BLaER1 treated with 17β-estradiol and CSF1 and Interleukin-3, amounts not matched to agents 10 nM and 100 nM (cell line): Measurements from ENCODE around the gene POLR3E.

Experiments
- H3K27ac ChIP-seq, 11 experiments: shearing (Covaris generic); formaldehyde crosslinking; 2 replicates each; pipeline ENCODE4 v1.8.1; 2022
- H3K27me3 ChIP-seq, 11 experiments: shearing (Covaris generic); formaldehyde crosslinking; 2 replicates each; pipeline ENCODE4 v1.8.1; 2022
- H3K36me3 ChIP-seq, 11 experiments: shearing (Covaris generic); formaldehyde crosslinking; 2 replicates each; pipeline ENCODE4 v1.8.1; 2022
- H3K4me1 ChIP-seq, 10 experiments: shearing (Covaris generic); formaldehyde crosslinking; 2 replicates each; pipeline ENCODE4 v1.8.1; 2022
- H3K4me2 ChIP-seq, 11 experiments: shearing (Covaris generic); formaldehyde crosslinking; 2 replicates each; pipeline ENCODE4 v1.8.1; 2022
- H3K4me3 ChIP-seq, 10 experiments: shearing (Covaris generic); formaldehyde crosslinking; 2 replicates each; pipeline ENCODE4 v1.8.1; 2022
- H3K9ac ChIP-seq, 11 experiments: shearing (Covaris generic); formaldehyde crosslinking; 2 replicates each; pipeline ENCODE4 v1.8.1; 2022
- H3K9me3 ChIP-seq, 11 experiments: shearing (Covaris generic); formaldehyde crosslinking; replicated peaks in 1 of 11; 2 replicates each; pipeline ENCODE4 v1.8.1; 2022
- H4K20me1 ChIP-seq, 11 experiments: shearing (Covaris generic); formaldehyde crosslinking; 2 replicates each; pipeline ENCODE4 v1.8.1; 2022
- Cebpa-rat ChIP-seq, 11 experiments: shearing (Covaris generic); IDR thresholded peaks; 2 replicates each; pipeline ENCODE4 v1.8.1; 2022

The POLR3E gene

DNA sequence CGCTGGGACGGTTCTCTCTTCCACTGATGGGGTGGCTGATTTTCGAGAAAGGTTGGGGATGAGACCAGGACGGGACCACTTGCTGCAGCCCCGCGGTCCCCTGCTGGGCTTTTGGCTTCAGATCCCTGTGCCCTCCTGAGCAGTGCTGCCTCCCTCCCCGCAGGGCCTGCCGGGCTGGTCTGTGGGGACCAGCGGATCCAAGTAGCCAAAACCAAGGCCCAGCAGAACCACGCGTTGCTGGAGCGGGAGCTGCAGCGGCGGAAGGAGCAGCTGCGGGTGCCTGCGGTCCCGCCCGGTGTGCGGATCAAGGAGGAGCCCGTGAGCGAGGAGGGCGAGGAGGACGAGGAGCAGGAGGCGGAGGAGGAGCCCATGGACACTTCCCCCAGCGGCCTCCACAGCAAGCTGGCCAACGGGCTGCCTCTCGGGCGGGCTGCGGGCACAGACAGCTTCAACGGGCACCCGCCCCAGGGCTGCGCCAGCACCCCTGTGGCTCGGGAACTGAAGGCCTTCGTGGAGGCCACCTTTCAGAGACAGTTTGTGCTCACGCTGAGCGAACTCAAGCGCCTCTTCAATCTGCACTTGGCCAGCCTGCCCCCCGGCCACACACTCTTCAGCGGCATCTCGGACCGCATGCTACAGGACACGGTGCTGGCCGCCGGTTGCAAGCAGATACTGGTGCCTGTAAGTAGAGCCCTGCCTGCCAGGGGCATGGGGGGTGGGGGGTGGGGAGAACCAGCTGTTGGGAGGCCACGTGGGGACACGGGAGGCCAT, 28.6 kb downstream of the POLR3E start:
- H3K4me2 ChIP-seq = no peak overlapping the region

DNA sequence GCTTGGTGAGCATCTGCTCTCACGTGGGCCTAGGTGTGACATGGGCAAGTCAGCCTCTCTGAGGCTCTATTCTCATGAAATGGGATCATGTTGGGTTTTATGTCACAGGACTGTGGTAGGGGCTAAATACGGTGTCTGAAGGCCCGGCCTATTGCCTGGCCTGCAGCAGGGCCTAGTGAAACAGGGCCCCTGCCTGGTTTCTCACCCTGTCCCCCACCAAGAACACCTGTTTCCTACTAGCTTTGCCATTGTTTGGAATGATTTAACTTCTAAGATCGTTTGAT, 29.1 kb downstream of the POLR3E start:
- peaks cover 0 to 97% (median 65%) of the 10 kb centered on the region in 11 experiments; a peak in 21 of 22 replicates for H4K20me1 ChIP-seq
- no peak for TF ChIP-seq Cebpa-rat (IDR thresholded peaks at IDR 0.05)
- peaks cover 84 to 100% (median 99%) of the 10 kb centered on the region in 11 experiments for H3K36me3 ChIP-seq
- no peak overlapping the region for H3K27ac ChIP-seq
- no peaks in the 10 kb centered on the region for H3K27me3 ChIP-seq
- peaks cover 0 to 15% (median 6%) of the 10 kb centered on the region in 10 experiments; a peak in 10 of 20 replicates for H3K4me1 ChIP-seq
- H3K9ac ChIP-seq = no peak overlapping the region; a peak in 1 of 22 replicates
- no peak overlapping the region for H3K4me3 ChIP-seq
- H3K4me2 ChIP-seq = no peak overlapping the region
- H3K9me3 ChIP-seq = no peaks in the 10 kb centered on the region

More for the DNA sequence above, 28.6 kb downstream of the POLR3E start:
- Histone ChIP-seq H3K27ac (no peak overlapping the region), H3K9ac (no peak overlapping the region), H3K36me3 (peaks cover 83 to 100% (median 99%) of the 10 kb centered on the region in 11 experiments), H3K4me3 (no peak overlapping the region), H3K9me3 (no peaks in the 10 kb centered on the region), H3K4me1 (peaks cover 0 to 14% (median 6%) of the 10 kb centered on the region in 10 experiments; a peak in 10 of 20 replicates), H4K20me1 (peaks cover 0 to 97% (median 70%) of the 10 kb centered on the region in 11 experiments; a peak in 21 of 22 replicates), H3K27me3 (no peaks in the 10 kb centered on the region)
- no peak for TF ChIP-seq Cebpa-rat (IDR thresholded peaks at IDR 0.05)

- Histone ChIP-seq H3K4me3 (no peak overlapping the region), H3K9ac (no peak overlapping the region; a peak in 2 of 22 replicates), H3K4me1 (peaks cover 0 to 15% (median 6%) of the 10 kb centered on the region in 10 experiments; a peak in 10 of 20 replicates), H3K36me3 (peaks cover 84 to 100% (median 99%) of the 10 kb centered on the region in 11 experiments), H3K27me3 (no peaks in the 10 kb centered on the region), H3K27ac (no peak overlapping the region), H3K9me3 (no peaks in the 10 kb centered on the region), H4K20me1 (peaks cover 0 to 97% (median 59%) of the 10 kb centered on the region in 11 experiments; a peak in 21 of 22 replicates), H3K4me2 (no peak overlapping the region)
- no peak for TF ChIP-seq Cebpa-rat (IDR thresholded peaks at IDR 0.05)
Observed at GRCh38 chr16:22326771-22327445, 29.7 kb downstream of the POLR3E start.

DNA sequence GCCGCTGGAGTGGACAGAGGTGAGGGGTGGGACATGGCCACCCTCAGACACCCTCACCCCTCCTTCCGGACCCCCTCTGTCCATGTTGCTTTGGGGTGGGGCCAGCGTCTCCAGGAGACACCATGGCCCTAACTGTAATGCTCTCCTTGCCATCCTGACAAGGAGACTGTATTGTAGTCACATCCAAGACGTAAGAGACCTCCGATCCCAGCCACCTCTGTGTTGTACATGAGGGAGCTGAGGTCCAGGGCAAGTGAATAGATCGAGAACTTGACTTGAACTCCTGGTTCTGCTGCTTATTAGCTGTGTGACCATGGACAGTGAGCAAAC, 30.2 kb downstream of the POLR3E start:
- Histone ChIP-seq H3K4me1 (peaks cover 0 to 15% (median 6%) of the 10 kb centered on the region in 10 experiments; a peak in 10 of 20 replicates), H3K27ac (no peak overlapping the region), H3K9me3 (no peaks in the 10 kb centered on the region), H4K20me1 (peaks cover 0 to 97% (median 54%) of the 10 kb centered on the region in 11 experiments; a peak in 19 of 22 replicates), H3K4me2 (no peak overlapping the region), H3K27me3 (no peaks in the 10 kb centered on the region), H3K9ac (no peak overlapping the region; a peak in 1 of 22 replicates), H3K36me3 (peaks cover 84 to 100% (median 99%) of the 10 kb centered on the region in 11 experiments), H3K4me3 (no peak overlapping the region)
- no peak for TF ChIP-seq Cebpa-rat (IDR thresholded peaks at IDR 0.05)

DNA sequence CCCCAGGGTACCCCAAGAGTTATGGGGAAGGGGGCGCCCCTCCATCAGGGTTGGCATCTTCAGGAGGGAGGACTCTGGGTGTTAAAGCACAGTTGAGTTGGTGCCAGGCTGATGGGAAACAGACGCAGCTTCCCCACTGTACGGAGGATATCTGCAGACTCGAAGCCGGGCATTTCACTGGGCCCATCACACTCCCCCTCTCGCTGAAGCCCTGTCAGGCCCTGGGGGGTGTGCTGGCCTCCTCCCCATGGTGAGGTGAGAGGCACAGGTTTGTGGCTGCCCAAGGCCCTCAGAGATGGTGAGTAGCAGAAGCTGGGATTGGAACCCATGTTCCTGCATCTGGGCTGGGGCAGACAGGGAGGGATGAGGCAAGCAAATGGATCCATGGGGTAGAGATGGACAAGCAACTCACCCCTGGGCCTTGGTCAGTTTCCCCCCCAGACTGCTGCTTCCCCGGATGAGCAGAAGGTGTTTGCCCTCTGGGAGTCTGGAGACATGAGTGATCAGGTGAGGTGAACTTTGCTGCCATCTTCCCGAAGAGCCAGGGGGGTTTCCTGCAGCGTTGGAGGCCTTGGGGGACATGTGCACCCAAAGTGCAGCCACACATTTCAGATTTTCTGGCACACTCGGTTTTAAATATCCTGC, 31.0 kb downstream of the POLR3E start:
- Histone ChIP-seq H3K9me3 (no peaks in the 10 kb centered on the region), H3K9ac (no peak overlapping the region), H3K4me2 (no peak overlapping the region), H3K27me3 (no peaks in the 10 kb centered on the region), H3K36me3 (peaks cover 84 to 100% (median 99%) of the 10 kb centered on the region in 11 experiments), H3K4me3 (no peak overlapping the region), H3K27ac (no peak overlapping the region), H4K20me1 (peaks cover 0 to 90% (median 47%) of the 10 kb centered on the region in 11 experiments; a peak in 18 of 22 replicates), H3K4me1 (peaks cover 0 to 20% (median 6%) of the 10 kb centered on the region in 10 experiments; a peak in 10 of 20 replicates)
- TF ChIP-seq Cebpa-rat (IDR thresholded peaks at IDR 0.05) = no peak

- no peak overlapping the region for H3K4me2 ChIP-seq
- TF ChIP-seq Cebpa-rat (IDR thresholded peaks at IDR 0.05) = no peak
- peaks cover 0 to 5% (median under 1%) of the 10 kb centered on the region in 11 experiments; a peak in 6 of 22 replicates for H3K9me3 ChIP-seq
- no peaks in the 10 kb centered on the region for H3K27me3 ChIP-seq
- H3K4me3 ChIP-seq = no peak overlapping the region
- no peak overlapping the region for H3K27ac ChIP-seq
- peaks cover 0 to 79% (median 40%) of the 10 kb centered on the region in 11 experiments; a peak in 18 of 22 replicates for H4K20me1 ChIP-seq
- H3K9ac ChIP-seq = no peak overlapping the region
- peaks cover 85 to 100% (median 99%) of the 10 kb centered on the region in 11 experiments for H3K36me3 ChIP-seq
- peaks cover 0 to 30% (median 6%) of the 10 kb centered on the region in 10 experiments; a peak in 10 of 20 replicates for H3K4me1 ChIP-seq
Observed at GRCh38 chr16:22329199-22329695, 32.0 kb downstream of the POLR3E start.

- Histone ChIP-seq H3K27me3 (no peaks in the 10 kb centered on the region), H3K36me3 (peaks cover 85 to 100% (median 99%) of the 10 kb centered on the region in 11 experiments)
- TF ChIP-seq Cebpa-rat (IDR thresholded peaks at IDR 0.05) = no peak
Observed at GRCh38 chr16:22330326-22330725, 33.1 kb downstream of the POLR3E start.

DNA sequence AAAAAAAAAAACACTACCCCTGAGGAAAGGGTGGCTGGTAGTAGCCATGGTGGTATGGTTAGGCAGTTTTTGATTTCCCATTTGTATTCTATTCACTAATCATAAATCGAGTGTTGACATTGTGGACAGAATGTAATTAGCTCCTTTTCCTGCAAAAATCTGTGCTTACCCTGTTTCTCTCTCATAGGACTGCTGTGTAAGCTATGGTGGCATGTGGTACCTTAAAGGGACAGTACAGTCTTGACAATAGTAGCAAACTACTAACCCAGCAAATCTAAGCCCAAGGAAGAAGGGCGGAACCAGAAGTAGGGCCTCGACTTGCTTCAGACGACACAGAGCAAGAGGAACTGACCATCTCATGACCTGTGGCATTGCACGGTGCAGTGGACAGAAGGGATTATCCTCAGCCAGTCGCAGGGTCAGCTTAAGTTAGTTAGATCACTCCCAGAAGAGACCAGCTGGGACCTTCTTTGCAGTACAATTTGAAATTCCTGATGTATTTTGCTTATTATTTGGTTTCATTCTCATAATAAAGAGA, 36.3 kb downstream of the POLR3E start:
- Histone ChIP-seq H3K36me3 (peaks cover 73 to 99% (median 92%) of the 10 kb centered on the region in 11 experiments), H4K20me1 (peaks cover 0 to 39% (median 8%) of the 10 kb centered on the region in 11 experiments; a peak in 11 of 22 replicates), H3K27ac (no peak overlapping the region), H3K4me3 (no peak overlapping the region), H3K4me2 (peak overlapping the region in 2 of 11 experiments; percentile 2 to 42; a peak in 2 of 22 replicates), H3K27me3 (no peaks in the 10 kb centered on the region), H3K4me1 (peaks cover 0 to 31% (median 6%) of the 10 kb centered on the region in 10 experiments; a peak in 10 of 20 replicates), H3K9me3 (peaks cover 37 to 46% (median 42%) of the 10 kb centered on the region in 11 experiments), H3K9ac (no peak overlapping the region)
- TF ChIP-seq Cebpa-rat (IDR thresholded peaks at IDR 0.05) = no peak

More at GRCh38 chr16:22330326-22330725, 33.1 kb downstream of the POLR3E start:
- peaks cover 0 to 69% (median 31%) of the 10 kb centered on the region in 11 experiments; a peak in 18 of 22 replicates for H4K20me1 ChIP-seq
- no peak overlapping the region for H3K9ac ChIP-seq
- peaks cover 0 to 31% (median 6%) of the 10 kb centered on the region in 10 experiments; a peak in 10 of 20 replicates for H3K4me1 ChIP-seq
- peak overlapping the region in 1 of 11 experiments; percentile 41; a peak in 2 of 22 replicates for H3K27ac ChIP-seq
- no peak overlapping the region for H3K4me3 ChIP-seq
- H3K4me2 ChIP-seq = peak overlapping the region in 5 of 11 experiments; percentile 27 to 79 (median 41); a peak in 7 of 22 replicates
- H3K9me3 ChIP-seq = peaks cover 5 to 16% (median 11%) of the 10 kb centered on the region in 11 experiments
